ENCODE results near the gene ETV6. TPM values are rescaled to one million over a fixed set of nuclear protein-coding genes. Genes with fewer than 3 reads are reported as not detected.

ETV6 gene
- total and polyA plus RNA-seq, 9 of the 15 experiments (the other 6 are each of a cell fraction or from before 2014, with no cell fraction given) = 0.81 to 12.7 (median 4.1) TPM

DNA sequence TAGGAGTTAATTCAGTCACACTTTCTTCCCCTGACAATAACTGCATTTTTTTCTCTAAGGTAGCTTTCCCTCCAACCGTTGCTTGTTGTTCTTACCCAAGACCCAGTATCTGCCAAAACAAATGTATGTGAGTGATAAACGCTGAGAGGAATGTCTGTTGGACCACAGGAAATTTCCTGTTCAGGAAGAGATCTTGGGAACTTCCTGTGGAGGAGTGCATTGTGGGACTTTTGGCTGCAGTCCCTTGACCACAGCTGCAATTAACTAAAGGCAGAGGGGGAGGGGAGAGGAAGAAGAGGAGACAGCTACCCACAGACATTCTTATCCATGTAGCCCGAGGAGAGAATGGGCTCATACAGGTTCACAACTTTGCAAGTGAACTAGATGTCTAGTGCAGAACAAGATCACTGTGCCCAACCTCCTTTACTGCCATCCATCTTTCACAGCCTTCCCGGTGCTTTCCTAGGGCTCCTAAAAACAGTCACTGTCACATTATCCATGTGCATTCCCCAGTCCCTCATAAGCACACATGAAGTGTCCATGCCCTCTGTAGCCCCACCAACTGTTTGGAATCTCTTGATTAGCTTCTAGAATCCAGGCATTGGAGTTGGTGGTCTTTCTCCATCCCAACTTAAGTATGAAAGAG is 149.5 kb downstream of the ETV6 start (continued):
- TF ChIP-seq NFATC3 (IDR thresholded peaks at IDR 0.05) = no peak
- peak; percentile 87 for TF ChIP-seq NCOR1 (IDR thresholded peaks at IDR 0.05)
- TF ChIP-seq, protein P1, sequence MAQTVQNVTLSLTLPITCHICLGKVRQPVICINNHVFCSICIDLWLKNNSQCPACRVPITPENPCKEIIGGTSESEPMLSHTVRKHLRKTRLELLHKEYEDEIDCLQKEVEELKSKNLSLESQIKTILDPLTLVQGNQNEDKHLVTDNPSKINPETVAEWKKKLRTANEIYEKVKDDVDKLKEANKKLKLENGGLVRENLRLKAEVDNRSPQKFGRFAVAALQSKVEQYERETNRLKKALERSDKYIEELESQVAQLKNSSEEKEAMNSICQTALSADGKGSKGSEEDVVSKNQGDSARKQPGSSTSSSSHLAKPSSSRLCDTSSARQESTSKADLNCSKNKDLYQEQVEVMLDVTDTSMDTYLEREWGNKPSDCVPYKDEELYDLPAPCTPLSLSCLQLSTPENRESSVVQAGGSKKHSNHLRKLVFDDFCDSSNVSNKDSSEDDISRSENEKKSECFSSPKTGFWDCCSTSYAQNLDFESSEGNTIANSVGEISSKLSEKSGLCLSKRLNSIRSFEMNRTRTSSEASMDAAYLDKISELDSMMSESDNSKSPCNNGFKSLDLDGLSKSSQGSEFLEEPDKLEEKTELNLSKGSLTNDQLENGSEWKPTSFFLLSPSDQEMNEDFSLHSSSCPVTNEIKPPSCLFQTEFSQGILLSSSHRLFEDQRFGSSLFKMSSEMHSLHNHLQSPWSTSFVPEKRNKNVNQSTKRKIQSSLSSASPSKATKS (CRISPR knock-in tag; IDR thresholded peaks at IDR 0.05) = no peak
- no peak for TF ChIP-seq ZFPM2 (CRISPR knock-in tag; IDR thresholded peaks at IDR 0.05)
- no peak for TF ChIP-seq TFAM (CRISPR knock-in tag; conservative IDR thresholded peaks at IDR 0.05)
- TF ChIP-seq ZNF282 (CRISPR knock-in tag; IDR thresholded peaks at IDR 0.05) = no peak
- TF ChIP-seq ERF (CRISPR knock-in tag; IDR thresholded peaks at IDR 0.05) = no peak
- no peak for TF ChIP-seq ZNF280A (IDR thresholded peaks at IDR 0.05; ENCODE audit: low read depth, partially characterized antibody)
- no peak for TF ChIP-seq XRCC4 (IDR thresholded peaks at IDR 0.05; ENCODE audit: extremely low read depth, insufficient read depth, insufficient read length)
- TF ChIP-seq TCF7L2 (IDR thresholded peaks at IDR 0.05; ENCODE audit: low read depth, low read length) = no peak
- no peak for TF ChIP-seq SMARCA5 (IDR thresholded peaks at IDR 0.05)
- no peak for TF ChIP-seq SIN3B (IDR thresholded peaks at IDR 0.05; ENCODE audit: low read depth)
- TF ChIP-seq ZNF316 (IDR thresholded peaks at IDR 0.05) = no peak
- TF ChIP-seq CREB3L1 (IDR thresholded peaks at IDR 0.05; ENCODE audit: borderline replicate concordance, low read depth) = no peak
- TF ChIP-seq ZKSCAN8 (CRISPR knock-in tag; IDR thresholded peaks at IDR 0.05) = no peak
- TF ChIP-seq SRSF1 (IDR thresholded peaks at IDR 0.05; ENCODE audit: low read depth, low read length) = no peak
- TF ChIP-seq FOXK1 (CRISPR knock-in tag; IDR thresholded peaks at IDR 0.05; ENCODE audit: borderline replicate concordance) = no peak
- TF ChIP-seq ZSCAN32 (CRISPR knock-in tag; IDR thresholded peaks at IDR 0.05) = no peak
- no peak for TF ChIP-seq SAFB (IDR thresholded peaks at IDR 0.05; ENCODE audit: borderline replicate concordance, low read depth, low read length)
- TF ChIP-seq ZBTB11 (CRISPR knock-in tag; IDR thresholded peaks at IDR 0.05) = peak in 1 of 3 experiments; percentile 64; a peak in 1 of 6 replicates
- TF ChIP-seq DPF2 (IDR thresholded peaks at IDR 0.05) = peak; percentile 64
- TF ChIP-seq ZNF354B (CRISPR knock-in tag; IDR thresholded peaks at IDR 0.05) = no peak
